Uterus (tissue), 2 donors: ENCODE measurements around the gene CCDC78.

ENCODE experiments used
- POLR2A ChIP-seq, 2 donors: fragments of 450-650 bp; IDR thresholded peaks; one replicate each; pipeline ENCODE4 v1.6.1; 2016; ENCODE audit warnings: antibody characterized with exemption in 2 of 2, mild to moderate bottlenecking in 1 of 2, moderate library complexity in 1 of 2
- TF ChIP-seq, protein P1 (sequence below), 4 experiments: fragments of 200-600 bp in 2 of 4; fragments of 450-650 bp in 2 of 4; sonication (generic) in 2 of 4; IDR thresholded peaks; one replicate each; pipeline ENCODE4 v1.5.1; 2016 to 2019; ENCODE audit warnings: antibody characterized with exemption in 4 of 4, mild to moderate bottlenecking in 2 of 4, moderate library complexity in 1 of 4

DNA sequence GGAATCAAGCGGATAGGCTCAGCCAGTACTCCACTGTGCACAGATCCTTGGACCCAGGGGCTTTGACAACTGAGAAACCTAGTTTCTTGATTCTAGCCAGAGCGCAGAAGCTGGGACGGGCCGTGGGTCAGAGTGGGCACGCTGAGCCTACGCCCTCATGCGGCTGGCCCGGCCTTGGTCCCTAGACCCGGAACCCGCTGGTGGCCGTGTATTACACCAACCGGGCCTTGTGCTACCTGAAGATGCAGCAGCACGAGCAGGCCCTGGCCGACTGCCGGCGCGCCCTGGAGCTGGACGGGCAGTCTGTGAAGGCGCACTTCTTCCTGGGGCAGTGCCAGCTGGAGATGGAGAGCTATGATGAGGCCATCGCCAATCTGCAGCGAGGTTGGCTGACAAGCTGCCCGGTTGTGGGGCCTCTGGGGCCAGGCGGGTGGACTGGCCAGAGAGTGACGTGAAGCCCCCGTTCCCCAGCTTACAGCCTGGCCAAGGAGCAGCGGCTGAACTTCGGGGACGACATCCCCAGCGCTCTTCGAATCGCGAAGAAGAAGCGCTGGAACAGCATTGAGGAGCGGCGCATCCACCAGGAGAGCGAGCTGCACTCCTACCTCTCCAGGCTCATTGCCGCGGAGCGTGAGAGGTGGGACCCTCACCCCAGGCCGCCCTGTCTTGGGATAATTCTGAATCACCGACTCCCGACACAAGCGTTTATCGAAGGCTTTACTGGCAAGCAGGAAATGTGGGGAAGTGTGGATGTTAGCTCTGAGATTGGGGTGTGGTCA lies 45.1 kb downstream of the CCDC78 start:
- TF ChIP-seq, protein P1, sequence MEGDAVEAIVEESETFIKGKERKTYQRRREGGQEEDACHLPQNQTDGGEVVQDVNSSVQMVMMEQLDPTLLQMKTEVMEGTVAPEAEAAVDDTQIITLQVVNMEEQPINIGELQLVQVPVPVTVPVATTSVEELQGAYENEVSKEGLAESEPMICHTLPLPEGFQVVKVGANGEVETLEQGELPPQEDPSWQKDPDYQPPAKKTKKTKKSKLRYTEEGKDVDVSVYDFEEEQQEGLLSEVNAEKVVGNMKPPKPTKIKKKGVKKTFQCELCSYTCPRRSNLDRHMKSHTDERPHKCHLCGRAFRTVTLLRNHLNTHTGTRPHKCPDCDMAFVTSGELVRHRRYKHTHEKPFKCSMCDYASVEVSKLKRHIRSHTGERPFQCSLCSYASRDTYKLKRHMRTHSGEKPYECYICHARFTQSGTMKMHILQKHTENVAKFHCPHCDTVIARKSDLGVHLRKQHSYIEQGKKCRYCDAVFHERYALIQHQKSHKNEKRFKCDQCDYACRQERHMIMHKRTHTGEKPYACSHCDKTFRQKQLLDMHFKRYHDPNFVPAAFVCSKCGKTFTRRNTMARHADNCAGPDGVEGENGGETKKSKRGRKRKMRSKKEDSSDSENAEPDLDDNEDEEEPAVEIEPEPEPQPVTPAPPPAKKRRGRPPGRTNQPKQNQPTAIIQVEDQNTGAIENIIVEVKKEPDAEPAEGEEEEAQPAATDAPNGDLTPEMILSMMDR (IDR thresholded peaks at IDR 0.05): no peak
- no peak for TF ChIP-seq POLR2A (IDR thresholded peaks at IDR 0.05)
